HEK293T (cell line): ENCODE results near the gene RNF225.
A peak's percentile ranks its signal among the peaks of the same experiment; 100 is the strongest.
"Not testable (repeated sequence)": the region's sequence is repeated elsewhere in the genome, so short reads cannot be mapped to it uniquely, and the experiment has no call there.

ENCODE experiments used
- CTCF ChIA-PET: fragments of 350-600 bp; formaldehyde crosslinking; extraction: SDS; loops from one replicate; lab custom pipeline; 2021; ENCODE audit warnings: antibody characterized with exemption, inconsistent platforms; lab: Yijun Ruan, JAX
- POLR2A ChIA-PET: fragments of 350-600 bp; formaldehyde crosslinking; extraction: SDS; loops from one replicate; lab custom pipeline; 2020; ENCODE audit warnings: antibody characterized with exemption, inconsistent platforms; lab: Yijun Ruan, JAX
- DNase-seq: peaks from one replicate; pipeline ENCODE4 v3.0.0; 2012; ENCODE audit warnings: mixed read lengths; ENCODE audit errors: extremely low spot score
- ARNT ChIP-seq: fragments of 450-650 bp; IDR thresholded peaks from 2 replicates; pipeline ENCODE4 v1.6.1; 2017; ENCODE audit warnings: mild to moderate bottlenecking
- BHLHE40 ChIP-seq: fragments of 450-650 bp; IDR thresholded peaks from 2 replicates; pipeline ENCODE4 v1.6.1; 2016; ENCODE audit warnings: mild to moderate bottlenecking, moderate library complexity, borderline replicate concordance
- CTBP1 ChIP-seq: fragments of 450-650 bp; IDR thresholded peaks from 2 replicates; pipeline ENCODE4 v1.6.1; 2016; ENCODE audit warnings: borderline replicate concordance
- ELF4 ChIP-seq: fragments of 450-650 bp; IDR thresholded peaks from 2 replicates; pipeline ENCODE4 v1.6.1; 2017; ENCODE audit warnings: antibody characterized with exemption
- FOXA1 ChIP-seq: fragments of 450-650 bp; IDR thresholded peaks from 2 replicates; pipeline ENCODE4 v1.6.1; 2016; ENCODE audit warnings: mild to moderate bottlenecking
- FOXK2 ChIP-seq: fragments of 450-650 bp; IDR thresholded peaks from 2 replicates; pipeline ENCODE4 v1.6.1; 2016; ENCODE audit warnings: mild to moderate bottlenecking
- FOXM1 ChIP-seq: fragments of 450-650 bp; IDR thresholded peaks from 2 replicates; pipeline ENCODE4 v1.6.1; 2017; ENCODE audit warnings: mild to moderate bottlenecking, borderline replicate concordance
- HDGF ChIP-seq: fragments of 450-650 bp; IDR thresholded peaks from 2 replicates; pipeline ENCODE4 v1.6.1; 2017; ENCODE audit warnings: antibody characterized with exemption, borderline replicate concordance
- L3MBTL2 ChIP-seq: fragments of 450-650 bp; conservative IDR thresholded peaks from 2 replicates; pipeline ENCODE4 v1.6.1; 2016; ENCODE audit warnings: mild to moderate bottlenecking
- LEF1 ChIP-seq: fragments of 450-650 bp; IDR thresholded peaks from 2 replicates; pipeline ENCODE4 v1.6.1; 2017; ENCODE audit warnings: mild to moderate bottlenecking, borderline replicate concordance
- NFRKB ChIP-seq: fragments of 450-650 bp; IDR thresholded peaks from 2 replicates; pipeline ENCODE4 v1.6.1; 2016; ENCODE audit warnings: mild to moderate bottlenecking, moderate library complexity
- SP1 ChIP-seq: fragments of 450-650 bp; IDR thresholded peaks from 2 replicates; pipeline ENCODE4 v1.6.1; 2017
- SUZ12 ChIP-seq: fragments of 450-650 bp; IDR thresholded peaks from 2 replicates; pipeline ENCODE4 v1.6.1; 2016; ENCODE audit warnings: mild to moderate bottlenecking
- TARDBP ChIP-seq: fragments of 450-650 bp; IDR thresholded peaks from 2 replicates; pipeline ENCODE4 v1.6.1; 2016
- ZNF384 ChIP-seq: fragments of 450-650 bp; IDR thresholded peaks from 2 replicates; pipeline ENCODE4 v1.6.1; 2016
- TF ChIP-seq, protein P1 (sequence below): fragments of 450-650 bp; IDR thresholded peaks from 2 replicates; pipeline ENCODE4 v1.6.1; 2016

RNF225 gene

GRCh38 chr19:58395220-58395978, at the start of gene RNF225:
TSS of gene RNF225 (plus strand) at chr19:58395656. CDS start at chr19:58396090, 434 bp downstream.
- ChIA-PET POLR2A (interaction anchor here (1.0 to 1.8 kb wide), 2 partner anchors 12 to 148 kb away, joined by 3 to 5 read pairs; partner anchors contain the start of gene TRIM28), CTCF (no interaction called here)
- 0 out of 2 replicates have a peak, but pooled peaks have one; percentile 12 for TF ChIP-seq ELF4
- no peak for TF ChIP-seq ARNT
- DNase-seq: no peak

DNA sequence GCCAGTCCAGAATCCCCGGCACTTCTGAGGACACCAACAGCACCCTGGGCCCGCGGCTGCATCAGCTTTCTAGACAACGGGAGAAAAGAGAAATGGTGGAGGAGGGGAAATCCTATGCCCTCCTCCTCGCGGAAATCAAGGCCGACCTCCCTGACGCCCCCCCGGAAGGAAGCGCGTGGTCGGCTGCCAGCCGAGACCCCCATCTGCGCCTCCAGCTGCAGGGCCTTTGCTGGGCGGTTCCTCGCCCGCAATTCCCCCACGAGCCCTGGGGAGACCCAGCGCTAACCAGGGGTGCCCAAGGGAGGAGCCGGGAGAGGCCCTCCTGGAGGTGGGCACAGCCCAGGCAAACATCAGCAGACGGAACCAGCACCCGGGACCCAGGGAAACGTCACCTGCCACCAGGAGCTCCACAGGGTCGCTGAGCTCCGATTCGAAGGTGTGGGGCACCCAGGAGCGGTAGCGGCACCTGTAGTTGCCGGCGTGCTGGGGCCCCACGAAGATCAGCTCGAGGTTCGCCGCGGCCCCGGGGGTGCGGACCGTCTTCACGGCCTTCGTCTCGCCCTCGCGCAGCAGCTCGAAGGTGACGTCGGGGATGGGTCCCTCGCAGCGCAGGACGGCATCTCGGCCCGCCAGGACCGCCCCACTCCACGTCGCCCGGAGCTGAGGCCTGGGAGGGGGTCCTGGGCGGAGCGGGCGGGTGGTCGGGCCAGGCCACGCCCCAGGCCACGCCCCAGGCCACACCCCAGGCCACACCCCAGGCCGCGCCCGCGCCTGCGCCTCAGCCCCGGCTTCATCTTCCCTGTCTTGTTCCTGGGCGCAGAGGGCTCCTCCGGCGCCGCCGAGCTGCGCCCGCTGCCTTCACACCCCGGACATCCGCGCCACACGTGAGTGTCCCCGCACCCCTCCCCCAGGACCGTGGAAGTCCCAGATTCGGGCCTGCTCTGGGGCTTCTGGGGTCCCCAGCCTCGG, 48.2 kb upstream of the RNF225 start:
- POLR2A ChIA-PET: interaction anchor here (0.9 to 4.4 kb wide), 6 partner anchors 9 to 172 kb away, joined by 3 to 30 read pairs (median 4); partner anchors contain the start of genes ZBTB45, ZNF497 and ZNF544
- TF ChIP-seq CTBP1: no peak
- peak; percentile 83 for TF ChIP-seq L3MBTL2
- DNase-seq: peak; percentile 97
- CTCF ChIA-PET: no interaction called here

GRCh38 chr19:58348080-58348479, 47.4 kb upstream of the RNF225 start:
- CTCF ChIA-PET, DNase-seq: not testable (repeated sequence)
- POLR2A ChIA-PET: interaction anchor here (1.1 to 4.4 kb wide), 4 partner anchors 9 to 172 kb away, joined by 4 to 30 read pairs (median 4); partner anchors contain the start of genes ZBTB45 and ZNF497

DNA sequence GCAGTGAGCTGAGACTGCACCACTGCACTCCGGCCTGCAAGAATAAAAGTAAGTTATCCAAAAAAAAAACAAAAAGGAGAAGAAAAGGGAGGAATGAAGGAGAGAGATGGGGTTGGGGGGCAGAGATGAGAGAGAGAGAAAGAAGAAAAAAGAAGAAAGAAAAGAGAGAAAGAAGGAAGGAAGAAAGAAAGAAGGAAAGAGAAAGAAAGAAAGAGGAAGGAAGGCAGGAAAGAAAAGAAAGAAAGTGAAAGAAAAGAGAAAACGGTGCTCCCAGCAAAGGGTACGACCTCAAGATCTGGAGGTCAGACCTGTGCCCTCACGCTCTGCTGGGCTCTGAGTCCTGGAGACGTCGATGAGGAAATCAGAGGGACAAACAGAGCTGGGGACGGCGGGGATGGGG, 45.9 kb upstream of the RNF225 start:
- no peak for DNase-seq
- CTCF ChIA-PET: no interaction called here
- POLR2A ChIA-PET: no interaction called here
- TF ChIP-seq L3MBTL2 (no peak), HDGF (no peak), CTBP1 (no peak), SP1 (no peak), ELF4 (no peak), NFRKB (no peak), BHLHE40 (no peak), LEF1 (no peak), ZNF384 (no peak)
- TF ChIP-seq, protein P1, sequence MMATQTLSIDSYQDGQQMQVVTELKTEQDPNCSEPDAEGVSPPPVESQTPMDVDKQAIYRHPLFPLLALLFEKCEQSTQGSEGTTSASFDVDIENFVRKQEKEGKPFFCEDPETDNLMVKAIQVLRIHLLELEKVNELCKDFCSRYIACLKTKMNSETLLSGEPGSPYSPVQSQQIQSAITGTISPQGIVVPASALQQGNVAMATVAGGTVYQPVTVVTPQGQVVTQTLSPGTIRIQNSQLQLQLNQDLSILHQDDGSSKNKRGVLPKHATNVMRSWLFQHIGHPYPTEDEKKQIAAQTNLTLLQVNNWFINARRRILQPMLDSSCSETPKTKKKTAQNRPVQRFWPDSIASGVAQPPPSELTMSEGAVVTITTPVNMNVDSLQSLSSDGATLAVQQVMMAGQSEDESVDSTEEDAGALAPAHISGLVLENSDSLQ: no peak

- TF ChIP-seq FOXM1: no peak
- TF ChIP-seq ELF4: no peak
- TF ChIP-seq HDGF: no peak
- no peak for TF ChIP-seq FOXK2
- TF ChIP-seq ARNT: no peak
- TF ChIP-seq TARDBP: no peak
- no peak for TF ChIP-seq CTBP1
- no peak for TF ChIP-seq L3MBTL2
- no peak for TF ChIP-seq LEF1
- no peak for TF ChIP-seq SP1
- TF ChIP-seq ZNF384: no peak
- no peak for TF ChIP-seq SUZ12
- TF ChIP-seq FOXA1: no peak
- TF ChIP-seq BHLHE40: no peak
- TF ChIP-seq, protein P1: no peak
- TF ChIP-seq NFRKB: no peak
- CTCF ChIA-PET: no interaction called here
- no peak for DNase-seq
- POLR2A ChIA-PET: no interaction called here
Measured at GRCh38 chr19:58350001-58350861, 45.2 kb upstream of the RNF225 start.

DNA sequence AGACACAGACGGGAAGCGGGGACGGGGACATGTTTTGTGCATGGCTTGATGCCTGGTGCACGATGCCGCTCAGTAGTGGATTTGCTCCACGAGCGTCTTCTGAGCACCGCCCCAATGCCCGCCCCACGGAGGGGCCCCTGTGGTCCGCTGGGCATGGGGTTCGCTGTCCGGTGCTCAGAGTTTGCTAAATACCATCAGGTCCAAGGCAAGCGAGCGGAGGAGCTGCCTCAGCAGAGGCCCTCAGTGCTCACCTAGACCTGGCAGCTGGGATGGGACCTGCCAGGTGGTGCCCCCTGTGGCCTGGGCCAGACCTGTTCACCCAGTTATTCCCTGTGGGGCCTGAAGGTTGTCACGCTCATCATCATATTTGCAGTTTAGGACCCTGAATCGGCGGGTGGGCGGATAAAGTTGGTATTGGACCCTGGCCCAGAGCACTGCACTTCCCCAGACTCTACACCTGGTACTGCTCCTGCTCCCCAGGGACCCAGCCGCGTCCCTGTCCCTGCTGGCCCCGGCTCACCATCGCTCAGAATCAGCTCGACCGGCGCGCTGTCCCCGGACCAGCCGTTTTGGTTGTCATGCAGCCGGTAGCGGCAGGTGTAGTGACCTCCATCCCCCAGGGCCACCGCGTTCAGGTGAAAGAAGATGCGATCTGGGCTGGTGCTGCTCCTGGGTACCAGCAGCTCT, 44.4 kb upstream of the RNF225 start:
- ChIA-PET POLR2A (interaction anchor here (2.0 kb wide), 1 partner anchor 11 kb away, joined by 14 read pairs; the partner anchor contains the start of gene ZNF497), CTCF (no interaction called here)
- DNase-seq: no peak
- TF ChIP-seq FOXA1 (no peak), LEF1 (no peak), CTBP1 (no peak), TARDBP (no peak), BHLHE40 (no peak), SUZ12 (no peak), L3MBTL2 (no peak), NFRKB (no peak), SP1 (no peak), FOXK2 (no peak), ELF4 (no peak), FOXM1 (no peak), ARNT (no peak), HDGF (no peak), ZNF384 (no peak)
- TF ChIP-seq, protein P1: no peak
